Measurements from ENCODE around the gene SIPA1L3. TPM values are rescaled to one million over a fixed set of nuclear protein-coding genes. Genes with fewer than 3 reads are reported as not detected.
"Not testable (repeated sequence)": the region's sequence is repeated elsewhere in the genome, so short reads cannot be mapped to it uniquely, and the experiment has no call there.

SIPA1L3 gene
- polyA plus RNA-seq, 4 donors = 23.3 to 30.6 (median 23.9) TPM

- no peak for DNase-seq (ENCODE audit: low read depth in 4 of 4, low spot score in 3 of 4)
Observed at GRCh38 chr19:38062959-38063761, 156.2 kb downstream of the SIPA1L3 start.

- DNase-seq (ENCODE audit: low read depth in 4 of 4, low spot score in 3 of 4) = no peak
Observed at GRCh38 chr19:38063928-38064327, 156.9 kb downstream of the SIPA1L3 start.

GRCh38 chr19:38064661-38065425 is 157.8 kb downstream of the SIPA1L3 start:
- DNase-seq (ENCODE audit: low read depth in 4 of 4, low spot score in 3 of 4) = no peak

GRCh38 chr19:38065775-38066174 is 158.8 kb downstream of the SIPA1L3 start:
- not testable (repeated sequence) for DNase-seq (ENCODE audit: low read depth in 4 of 4, low spot score in 3 of 4)

- DNase-seq (ENCODE audit: low read depth in 4 of 4, low spot score in 3 of 4) = no peak
Observed at GRCh38 chr19:38068826-38069225, 161.8 kb downstream of the SIPA1L3 start.

- no peak for DNase-seq (ENCODE audit: low read depth in 4 of 4, low spot score in 3 of 4)
Observed at GRCh38 chr19:38070573-38070972, 163.6 kb downstream of the SIPA1L3 start.

- DNase-seq (ENCODE audit: low read depth in 4 of 4, low spot score in 3 of 4) = not testable (repeated sequence)
Observed at GRCh38 chr19:38071054-38071453, 164.0 kb downstream of the SIPA1L3 start.

GRCh38 chr19:38071647-38072046 is 164.6 kb downstream of the SIPA1L3 start:
- no peak for DNase-seq (ENCODE audit: low read depth in 4 of 4, low spot score in 3 of 4)

GRCh38 chr19:38072776-38073750 is 166.1 kb downstream of the SIPA1L3 start:
- DNase-seq (ENCODE audit: low read depth in 4 of 4, low spot score in 3 of 4) = no peak

GRCh38 chr19:38073841-38074685 is 167.1 kb downstream of the SIPA1L3 start:
- no peak for DNase-seq (ENCODE audit: low read depth in 4 of 4, low spot score in 3 of 4)

GRCh38 chr19:38076337-38076736 is 169.3 kb downstream of the SIPA1L3 start:
- DNase-seq (ENCODE audit: low read depth in 4 of 4, low spot score in 3 of 4) = no peak

GRCh38 chr19:38078302-38078930 is 171.4 kb downstream of the SIPA1L3 start:
- DNase-seq (ENCODE audit: low read depth in 4 of 4, low spot score in 3 of 4) = no peak

GRCh38 chr19:38079926-38080380 is 172.9 kb downstream of the SIPA1L3 start:
- DNase-seq (ENCODE audit: low read depth in 4 of 4, low spot score in 3 of 4) = no peak

GRCh38 chr19:38081547-38082255 is 174.7 kb downstream of the SIPA1L3 start:
- no peak for DNase-seq (ENCODE audit: low read depth in 4 of 4, low spot score in 3 of 4)

- no peak for DNase-seq (ENCODE audit: low read depth in 4 of 4, low spot score in 3 of 4)
Observed at GRCh38 chr19:38082256-38083118, 175.5 kb downstream of the SIPA1L3 start.

- no peak for DNase-seq (ENCODE audit: low read depth in 4 of 4, low spot score in 3 of 4)
Observed at GRCh38 chr19:38084196-38084595, 177.2 kb downstream of the SIPA1L3 start.

GRCh38 chr19:38089440-38089839 is 182.4 kb downstream of the SIPA1L3 start:
- no peak for DNase-seq (ENCODE audit: low read depth in 4 of 4, low spot score in 3 of 4)

- no peak for DNase-seq (ENCODE audit: low read depth in 4 of 4, low spot score in 3 of 4)
Observed at GRCh38 chr19:38093154-38093553, 186.1 kb downstream of the SIPA1L3 start.

Measured in right renal pelvis (tissue), 4 donors.